ENCODE data around the gene GATA2.

- no peak for TF ChIP-seq CREB5 (CRISPR knock-in tag; IDR thresholded peaks at IDR 0.05; ENCODE audit: low read depth)
- no peak for TF ChIP-seq TCF4 (CRISPR knock-in tag; IDR thresholded peaks at IDR 0.05; ENCODE audit: borderline replicate concordance)
- no peak for TF ChIP-seq ZC3H10 (CRISPR knock-in tag; IDR thresholded peaks at IDR 0.05)
- TF ChIP-seq, protein P1, sequence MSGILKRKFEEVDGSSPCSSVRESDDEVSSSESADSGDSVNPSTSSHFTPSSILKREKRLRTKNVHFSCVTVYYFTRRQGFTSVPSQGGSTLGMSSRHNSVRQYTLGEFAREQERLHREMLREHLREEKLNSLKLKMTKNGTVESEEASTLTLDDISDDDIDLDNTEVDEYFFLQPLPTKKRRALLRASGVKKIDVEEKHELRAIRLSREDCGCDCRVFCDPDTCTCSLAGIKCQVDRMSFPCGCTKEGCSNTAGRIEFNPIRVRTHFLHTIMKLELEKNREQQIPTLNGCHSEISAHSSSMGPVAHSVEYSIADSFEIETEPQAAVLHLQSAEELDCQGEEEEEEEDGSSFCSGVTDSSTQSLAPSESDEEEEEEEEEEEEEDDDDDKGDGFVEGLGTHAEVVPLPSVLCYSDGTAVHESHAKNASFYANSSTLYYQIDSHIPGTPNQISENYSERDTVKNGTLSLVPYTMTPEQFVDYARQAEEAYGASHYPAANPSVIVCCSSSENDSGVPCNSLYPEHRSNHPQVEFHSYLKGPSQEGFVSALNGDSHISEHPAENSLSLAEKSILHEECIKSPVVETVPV (CRISPR knock-in tag; IDR thresholded peaks at IDR 0.05): no peak
- TF ChIP-seq, protein P2, sequence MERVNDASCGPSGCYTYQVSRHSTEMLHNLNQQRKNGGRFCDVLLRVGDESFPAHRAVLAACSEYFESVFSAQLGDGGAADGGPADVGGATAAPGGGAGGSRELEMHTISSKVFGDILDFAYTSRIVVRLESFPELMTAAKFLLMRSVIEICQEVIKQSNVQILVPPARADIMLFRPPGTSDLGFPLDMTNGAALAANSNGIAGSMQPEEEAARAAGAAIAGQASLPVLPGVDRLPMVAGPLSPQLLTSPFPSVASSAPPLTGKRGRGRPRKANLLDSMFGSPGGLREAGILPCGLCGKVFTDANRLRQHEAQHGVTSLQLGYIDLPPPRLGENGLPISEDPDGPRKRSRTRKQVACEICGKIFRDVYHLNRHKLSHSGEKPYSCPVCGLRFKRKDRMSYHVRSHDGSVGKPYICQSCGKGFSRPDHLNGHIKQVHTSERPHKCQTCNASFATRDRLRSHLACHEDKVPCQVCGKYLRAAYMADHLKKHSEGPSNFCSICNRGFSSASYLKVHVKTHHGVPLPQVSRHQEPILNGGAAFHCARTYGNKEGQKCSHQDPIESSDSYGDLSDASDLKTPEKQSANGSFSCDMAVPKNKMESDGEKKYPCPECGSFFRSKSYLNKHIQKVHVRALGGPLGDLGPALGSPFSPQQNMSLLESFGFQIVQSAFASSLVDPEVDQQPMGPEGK (CRISPR knock-in tag; IDR thresholded peaks at IDR 0.05; ENCODE audit: borderline replicate concordance): no peak
- no peak for TF ChIP-seq CSDC2 (CRISPR knock-in tag; IDR thresholded peaks at IDR 0.05)
- TF ChIP-seq SNAI2 (CRISPR knock-in tag; IDR thresholded peaks at IDR 0.05): no peak
These were observed 10.8 kb downstream of the GATA2 start for GRCh38 chr3:128482175-128482574.

All from SK-N-SH treated with all-trans-retinoic acid at 6 μM for 48 hours (cell line).